Effector memory CD4-positive, alpha-beta T cell (primary cell): Measurements from ENCODE around the gene FAM184B.
A peak's percentile ranks its signal among the peaks of the same experiment; 100 is the strongest.

Source experiments
- DNase-seq, 3 donors: peaks; one replicate each; pipeline ENCODE4 v3.0.0-alpha.2; 2020
- H3K27ac ChIP-seq: 2 replicates; pipeline ENCODE4 v1.7.0; 2013; ENCODE audit warnings: mild to moderate bottlenecking, low read length, moderate library complexity; ENCODE audit not compliant: insufficient read depth, poor library complexity, severe bottlenecking
- H3K27me3 ChIP-seq: replicated peaks from 2 replicates; pipeline ENCODE4 v1.7.0; 2013; ENCODE audit warnings: mild to moderate bottlenecking, low read length; ENCODE audit not compliant: insufficient read depth, control insufficient read depth, poor library complexity, severe bottlenecking
- H3K36me3 ChIP-seq: 2 replicates; pipeline ENCODE4 v1.7.0; 2013; ENCODE audit warnings: mild to moderate bottlenecking, low read length, moderate library complexity; ENCODE audit not compliant: control insufficient read depth, insufficient read depth
- H3K4me1 ChIP-seq: 2 replicates; pipeline ENCODE4 v1.7.0; 2013; ENCODE audit warnings: low read length, mild to moderate bottlenecking; ENCODE audit not compliant: control insufficient read depth, insufficient read depth, poor library complexity, severe bottlenecking
- H3K4me3 ChIP-seq: 2 replicates; pipeline ENCODE4 v1.7.0; 2013; ENCODE audit warnings: low read length, low read depth, mild to moderate bottlenecking; ENCODE audit not compliant: insufficient read depth, poor library complexity, severe bottlenecking
- H3K9me3 ChIP-seq: 2 replicates; pipeline ENCODE4 v1.7.0; 2013; ENCODE audit warnings: mild to moderate bottlenecking, low read length, moderate library complexity; ENCODE audit not compliant: control insufficient read depth

FAM184B gene

GRCh38 chr4:17647927-17648326 is 133.5 kb downstream of the FAM184B start:
- H3K27me3 ChIP-seq: no peaks in the 10 kb centered on the region

GRCh38 chr4:17647176-17647806 is 134.1 kb downstream of the FAM184B start:
- H3K4me1 ChIP-seq: no peaks in the 10 kb centered on the region

More at GRCh38 chr4:17647927-17648326, 133.5 kb downstream of the FAM184B start:
- H3K9me3 ChIP-seq: no peaks in the 10 kb centered on the region
- no peak overlapping the region for H3K27ac ChIP-seq
- no peaks in the 10 kb centered on the region for H3K36me3 ChIP-seq
- H3K4me3 ChIP-seq: no peak overlapping the region
- no peak for DNase-seq
- no peaks in the 10 kb centered on the region for H3K4me1 ChIP-seq

GRCh38 chr4:17646693-17647092 is 134.7 kb downstream of the FAM184B start:
- Histone ChIP-seq H3K27ac (no peak overlapping the region), H3K4me3 (no peak overlapping the region), H3K9me3 (no peaks in the 10 kb centered on the region), H3K4me1 (no peaks in the 10 kb centered on the region), H3K36me3 (no peaks in the 10 kb centered on the region), H3K27me3 (no peaks in the 10 kb centered on the region)
- DNase-seq: no peak

More at GRCh38 chr4:17647176-17647806, 134.1 kb downstream of the FAM184B start:
- Histone ChIP-seq H3K36me3 (no peaks in the 10 kb centered on the region), H3K9me3 (no peaks in the 10 kb centered on the region), H3K27ac (no peak overlapping the region), H3K4me3 (no peak overlapping the region), H3K27me3 (no peaks in the 10 kb centered on the region)
- no peak for DNase-seq

GRCh38 chr4:17642398-17642783 is 139.0 kb downstream of the FAM184B start:
- H3K4me3 ChIP-seq: no peak overlapping the region
- no peaks in the 10 kb centered on the region for H3K36me3 ChIP-seq
- H3K4me1 ChIP-seq: no peaks in the 10 kb centered on the region
- no peak overlapping the region for H3K27ac ChIP-seq
- no peaks in the 10 kb centered on the region for H3K27me3 ChIP-seq
- H3K9me3 ChIP-seq: no peaks in the 10 kb centered on the region
- no peak for DNase-seq

- H3K27me3 ChIP-seq: no peaks in the 10 kb centered on the region
- DNase-seq: no peak
- H3K9me3 ChIP-seq: no peaks in the 10 kb centered on the region
- peaks cover 3% of the 10 kb centered on the region for H3K4me1 ChIP-seq
- no peak overlapping the region for H3K27ac ChIP-seq
- H3K4me3 ChIP-seq: no peak overlapping the region
- no peaks in the 10 kb centered on the region for H3K36me3 ChIP-seq
These were observed 142.3 kb downstream of the FAM184B start for GRCh38 chr4:17639136-17639535.

- H3K27ac ChIP-seq: no peak overlapping the region
- no peak overlapping the region for H3K4me3 ChIP-seq
- peaks cover 14% of the 10 kb centered on the region for H3K36me3 ChIP-seq
- H3K4me1 ChIP-seq: peaks cover 3% of the 10 kb centered on the region
- H3K9me3 ChIP-seq: no peaks in the 10 kb centered on the region
- H3K27me3 ChIP-seq: no peaks in the 10 kb centered on the region
- DNase-seq: peak; percentile 39 to 57 (median 47)
These were observed 144.5 kb downstream of the FAM184B start for GRCh38 chr4:17636696-17637622.

GRCh38 chr4:17636341-17636695 is 145.1 kb downstream of the FAM184B start:
- peaks cover 19% of the 10 kb centered on the region for H3K36me3 ChIP-seq

GRCh38 chr4:17635056-17635455 is 146.4 kb downstream of the FAM184B start:
- H3K27ac ChIP-seq: no peak overlapping the region
- peaks cover 27% of the 10 kb centered on the region for H3K36me3 ChIP-seq

More at GRCh38 chr4:17636341-17636695, 145.1 kb downstream of the FAM184B start:
- H3K4me3 ChIP-seq: no peak overlapping the region
- H3K27ac ChIP-seq: no peak overlapping the region
- no peaks in the 10 kb centered on the region for H3K9me3 ChIP-seq
- peaks cover 3% of the 10 kb centered on the region for H3K4me1 ChIP-seq
- H3K27me3 ChIP-seq: no peaks in the 10 kb centered on the region
- no peak for DNase-seq

GRCh38 chr4:17633600-17633999 is 147.8 kb downstream of the FAM184B start:
- Histone ChIP-seq H3K36me3 (peaks cover 41% of the 10 kb centered on the region), H3K4me3 (no peak overlapping the region), H3K27ac (no peak overlapping the region), H3K4me1 (peaks cover 3% of the 10 kb centered on the region), H3K27me3 (no peaks in the 10 kb centered on the region), H3K9me3 (no peaks in the 10 kb centered on the region)
- no peak for DNase-seq

More at GRCh38 chr4:17635056-17635455, 146.4 kb downstream of the FAM184B start:
- no peaks in the 10 kb centered on the region for H3K9me3 ChIP-seq
- H3K4me1 ChIP-seq: peaks cover 3% of the 10 kb centered on the region
- DNase-seq: no peak
- no peaks in the 10 kb centered on the region for H3K27me3 ChIP-seq
- H3K4me3 ChIP-seq: no peak overlapping the region

GRCh38 chr4:17630228-17630627 is 151.2 kb downstream of the FAM184B start:
- no peak for DNase-seq
- no peaks in the 10 kb centered on the region for H3K27me3 ChIP-seq
- no peak overlapping the region for H3K27ac ChIP-seq
- no peaks in the 10 kb centered on the region for H3K4me1 ChIP-seq
- no peaks in the 10 kb centered on the region for H3K9me3 ChIP-seq
- no peak overlapping the region for H3K4me3 ChIP-seq
- H3K36me3 ChIP-seq: peaks cover 74% of the 10 kb centered on the region
